ENCODE results near the gene BACE1-AS. TPM values are rescaled to one million over a fixed set of nuclear protein-coding genes. Genes with fewer than 3 reads are reported as not detected.

Gene BACE1-AS
- total RNA-seq, 1 experiment from 2014 or later, result 8.8 TPM

GRCh38 chr11:117282956-117283355 is 8.2 kb upstream of the BACE1-AS start:
- H3K9me3 Mint-ChIP-seq (ENCODE audit: low read depth, unreplicated experiment), result no peaks in the 10 kb centered on the region
- no peaks in the 10 kb centered on the region for H3K27me3 Mint-ChIP-seq (ENCODE audit: unreplicated experiment)
- intact Hi-C loops (cut with micrococcal nuclease; ENCODE audit: unreplicated experiment), result no loop called here
- CTCF ChIA-PET, result no interaction called here
- DNase-seq, result no peak
- TF ChIP-seq, protein P1, sequence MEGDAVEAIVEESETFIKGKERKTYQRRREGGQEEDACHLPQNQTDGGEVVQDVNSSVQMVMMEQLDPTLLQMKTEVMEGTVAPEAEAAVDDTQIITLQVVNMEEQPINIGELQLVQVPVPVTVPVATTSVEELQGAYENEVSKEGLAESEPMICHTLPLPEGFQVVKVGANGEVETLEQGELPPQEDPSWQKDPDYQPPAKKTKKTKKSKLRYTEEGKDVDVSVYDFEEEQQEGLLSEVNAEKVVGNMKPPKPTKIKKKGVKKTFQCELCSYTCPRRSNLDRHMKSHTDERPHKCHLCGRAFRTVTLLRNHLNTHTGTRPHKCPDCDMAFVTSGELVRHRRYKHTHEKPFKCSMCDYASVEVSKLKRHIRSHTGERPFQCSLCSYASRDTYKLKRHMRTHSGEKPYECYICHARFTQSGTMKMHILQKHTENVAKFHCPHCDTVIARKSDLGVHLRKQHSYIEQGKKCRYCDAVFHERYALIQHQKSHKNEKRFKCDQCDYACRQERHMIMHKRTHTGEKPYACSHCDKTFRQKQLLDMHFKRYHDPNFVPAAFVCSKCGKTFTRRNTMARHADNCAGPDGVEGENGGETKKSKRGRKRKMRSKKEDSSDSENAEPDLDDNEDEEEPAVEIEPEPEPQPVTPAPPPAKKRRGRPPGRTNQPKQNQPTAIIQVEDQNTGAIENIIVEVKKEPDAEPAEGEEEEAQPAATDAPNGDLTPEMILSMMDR (IDR thresholded peaks at IDR 0.05; ENCODE audit: unreplicated experiment), result no peak
- H3K4me1 Mint-ChIP-seq (ENCODE audit: low read depth, unreplicated experiment), result no peaks in the 10 kb centered on the region
- H3K27ac Mint-ChIP-seq (ENCODE audit: unreplicated experiment), result no peak overlapping the region
- no peaks in the 10 kb centered on the region for H3K36me3 Mint-ChIP-seq (ENCODE audit: insufficient read depth, unreplicated experiment)
- BruUV-seq (replicated peaks), result no TSS peak
- H3K4me3 Mint-ChIP-seq (ENCODE audit: low read depth, unreplicated experiment), result no peak overlapping the region

- BruUV-seq (replicated peaks), result no TSS peak
- Mint-ChIP-seq H3K9me3 (ENCODE audit: low read depth, unreplicated experiment) (no peaks in the 10 kb centered on the region), H3K4me3 (ENCODE audit: low read depth, unreplicated experiment) (no peak overlapping the region), H3K27me3 (ENCODE audit: unreplicated experiment) (no peaks in the 10 kb centered on the region), H3K27ac (ENCODE audit: unreplicated experiment) (no peak overlapping the region), H3K36me3 (ENCODE audit: insufficient read depth, unreplicated experiment) (no peaks in the 10 kb centered on the region), H3K4me1 (ENCODE audit: low read depth, unreplicated experiment) (no peaks in the 10 kb centered on the region)
- TF ChIP-seq, protein P1 (IDR thresholded peaks at IDR 0.05; ENCODE audit: unreplicated experiment), result no peak
- DNase-seq, result no peak
- intact Hi-C loops (cut with micrococcal nuclease; ENCODE audit: unreplicated experiment), result no loop called here
- CTCF ChIA-PET, result no interaction called here
Observed at GRCh38 chr11:117284053-117284452, 7.1 kb upstream of the BACE1-AS start.

GRCh38 chr11:117286588-117286987 is 4.6 kb upstream of the BACE1-AS start:
- Mint-ChIP-seq H3K36me3 (ENCODE audit: insufficient read depth, unreplicated experiment) (no peaks in the 10 kb centered on the region), H3K4me1 (ENCODE audit: low read depth, unreplicated experiment) (no peaks in the 10 kb centered on the region), H3K27me3 (ENCODE audit: unreplicated experiment) (no peaks in the 10 kb centered on the region), H3K9me3 (ENCODE audit: low read depth, unreplicated experiment) (no peaks in the 10 kb centered on the region), H3K4me3 (ENCODE audit: low read depth, unreplicated experiment) (no peak overlapping the region), H3K27ac (ENCODE audit: unreplicated experiment) (no peak overlapping the region)
- intact Hi-C loops (cut with micrococcal nuclease; ENCODE audit: unreplicated experiment), result no loop called here
- no TSS peak for BruUV-seq (replicated peaks)
- DNase-seq, result no peak
- TF ChIP-seq, protein P1 (IDR thresholded peaks at IDR 0.05; ENCODE audit: unreplicated experiment), result no peak
- CTCF ChIA-PET, result no interaction called here

DNA sequence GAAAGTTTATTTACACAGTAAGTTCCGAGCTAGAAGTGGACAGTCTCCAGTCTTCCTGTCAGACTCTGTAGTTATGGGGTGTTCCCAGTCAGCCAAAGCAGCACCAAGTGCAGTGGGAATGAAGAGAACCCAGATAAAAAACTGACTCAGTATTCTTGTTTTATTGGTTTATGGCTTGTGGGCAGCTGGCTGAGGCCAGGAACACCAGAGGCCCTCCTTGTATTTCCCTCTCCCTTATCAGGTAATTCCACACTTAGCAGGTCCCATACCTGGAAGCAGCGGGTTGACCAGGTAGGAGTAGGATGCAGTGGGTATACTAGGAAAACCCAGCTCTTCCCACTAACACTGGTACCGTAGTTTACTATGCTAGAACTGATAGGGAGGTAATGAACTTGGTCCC is 3.5 kb upstream of the BACE1-AS start:
- TF ChIP-seq, protein P1 (IDR thresholded peaks at IDR 0.05; ENCODE audit: unreplicated experiment), result no peak
- H3K36me3 Mint-ChIP-seq (ENCODE audit: insufficient read depth, unreplicated experiment), result peaks cover under 1% of the 10 kb centered on the region
- BruUV-seq (replicated peaks), result no TSS peak
- H3K27me3 Mint-ChIP-seq (ENCODE audit: unreplicated experiment), result no peaks in the 10 kb centered on the region
- no peak for DNase-seq
- no peak overlapping the region for H3K27ac Mint-ChIP-seq (ENCODE audit: unreplicated experiment)
- CTCF ChIA-PET, result no interaction called here
- no peaks in the 10 kb centered on the region for H3K9me3 Mint-ChIP-seq (ENCODE audit: low read depth, unreplicated experiment)
- intact Hi-C loops (cut with micrococcal nuclease; ENCODE audit: unreplicated experiment), result no loop called here
- no peaks in the 10 kb centered on the region for H3K4me1 Mint-ChIP-seq (ENCODE audit: low read depth, unreplicated experiment)
- H3K4me3 Mint-ChIP-seq (ENCODE audit: low read depth, unreplicated experiment), result no peak overlapping the region
